Loucy (cell line): ENCODE measurements around the gene MRPL52.

Experiments used
- EZH2phosphoT487 ChIP-seq: fragments of 200-600 bp; IDR thresholded peaks from 2 replicates; pipeline ENCODE4 v1.6.1; 2018; ENCODE audit warnings: antibody characterized with exemption, mild to moderate bottlenecking, moderate library complexity, borderline replicate concordance
- TF ChIP-seq, protein P1 (sequence below): fragments of 200-600 bp; sonication (generic); conservative IDR thresholded peaks from 2 replicates; pipeline ENCODE4 v1.5.1; 2014; ENCODE audit warnings: mild to moderate bottlenecking, antibody characterized with exemption, low read length

DNA sequence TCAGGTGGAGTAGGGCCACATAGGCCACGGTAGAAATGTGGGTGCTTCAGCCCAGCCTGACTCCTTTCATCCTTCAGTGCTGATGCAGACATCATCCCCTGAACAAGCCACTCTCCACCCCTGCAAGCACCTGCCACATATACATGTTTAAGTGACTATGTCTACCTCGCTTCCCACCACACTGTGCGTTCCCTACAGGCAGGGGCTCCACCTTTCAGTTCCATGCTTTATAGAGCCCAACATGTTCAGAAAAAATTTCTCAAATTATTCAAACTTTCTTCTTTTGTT, 26.1 kb upstream of the MRPL52 start:
- TF ChIP-seq, protein P1, sequence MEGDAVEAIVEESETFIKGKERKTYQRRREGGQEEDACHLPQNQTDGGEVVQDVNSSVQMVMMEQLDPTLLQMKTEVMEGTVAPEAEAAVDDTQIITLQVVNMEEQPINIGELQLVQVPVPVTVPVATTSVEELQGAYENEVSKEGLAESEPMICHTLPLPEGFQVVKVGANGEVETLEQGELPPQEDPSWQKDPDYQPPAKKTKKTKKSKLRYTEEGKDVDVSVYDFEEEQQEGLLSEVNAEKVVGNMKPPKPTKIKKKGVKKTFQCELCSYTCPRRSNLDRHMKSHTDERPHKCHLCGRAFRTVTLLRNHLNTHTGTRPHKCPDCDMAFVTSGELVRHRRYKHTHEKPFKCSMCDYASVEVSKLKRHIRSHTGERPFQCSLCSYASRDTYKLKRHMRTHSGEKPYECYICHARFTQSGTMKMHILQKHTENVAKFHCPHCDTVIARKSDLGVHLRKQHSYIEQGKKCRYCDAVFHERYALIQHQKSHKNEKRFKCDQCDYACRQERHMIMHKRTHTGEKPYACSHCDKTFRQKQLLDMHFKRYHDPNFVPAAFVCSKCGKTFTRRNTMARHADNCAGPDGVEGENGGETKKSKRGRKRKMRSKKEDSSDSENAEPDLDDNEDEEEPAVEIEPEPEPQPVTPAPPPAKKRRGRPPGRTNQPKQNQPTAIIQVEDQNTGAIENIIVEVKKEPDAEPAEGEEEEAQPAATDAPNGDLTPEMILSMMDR = no peak
- no peak for TF ChIP-seq EZH2phosphoT487
